GM12872 (cell line): ENCODE results near the gene HLCS.

Source experiments
- TF ChIP-seq, protein P1 (sequence below): IDR thresholded peaks from 3 replicates; pipeline ENCODE4 v1.5.1; 2011; ENCODE audit warnings: low read depth, mild to moderate bottlenecking, low read length, moderate library complexity; ENCODE audit not compliant: insufficient read depth

HLCS gene

DNA sequence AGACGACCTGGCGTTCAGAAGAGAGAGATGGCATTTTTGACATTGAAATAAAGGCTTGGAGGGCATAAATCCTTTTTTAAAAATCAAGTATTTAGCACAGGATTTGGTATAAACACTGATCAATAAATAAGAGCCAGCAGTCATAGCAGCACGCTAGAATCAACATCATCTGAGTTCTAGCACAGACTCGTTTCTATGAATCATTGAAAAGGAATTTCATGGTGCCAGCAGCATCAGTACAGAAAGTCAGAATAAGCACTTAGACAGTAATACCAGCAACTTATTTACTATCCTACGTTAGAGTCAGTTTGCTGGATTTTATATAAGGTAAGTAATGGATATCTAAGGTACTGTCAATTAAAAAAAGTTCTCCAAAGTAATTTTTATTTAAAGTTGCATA lies 119.3 kb downstream of the HLCS start:
- TF ChIP-seq, protein P1, sequence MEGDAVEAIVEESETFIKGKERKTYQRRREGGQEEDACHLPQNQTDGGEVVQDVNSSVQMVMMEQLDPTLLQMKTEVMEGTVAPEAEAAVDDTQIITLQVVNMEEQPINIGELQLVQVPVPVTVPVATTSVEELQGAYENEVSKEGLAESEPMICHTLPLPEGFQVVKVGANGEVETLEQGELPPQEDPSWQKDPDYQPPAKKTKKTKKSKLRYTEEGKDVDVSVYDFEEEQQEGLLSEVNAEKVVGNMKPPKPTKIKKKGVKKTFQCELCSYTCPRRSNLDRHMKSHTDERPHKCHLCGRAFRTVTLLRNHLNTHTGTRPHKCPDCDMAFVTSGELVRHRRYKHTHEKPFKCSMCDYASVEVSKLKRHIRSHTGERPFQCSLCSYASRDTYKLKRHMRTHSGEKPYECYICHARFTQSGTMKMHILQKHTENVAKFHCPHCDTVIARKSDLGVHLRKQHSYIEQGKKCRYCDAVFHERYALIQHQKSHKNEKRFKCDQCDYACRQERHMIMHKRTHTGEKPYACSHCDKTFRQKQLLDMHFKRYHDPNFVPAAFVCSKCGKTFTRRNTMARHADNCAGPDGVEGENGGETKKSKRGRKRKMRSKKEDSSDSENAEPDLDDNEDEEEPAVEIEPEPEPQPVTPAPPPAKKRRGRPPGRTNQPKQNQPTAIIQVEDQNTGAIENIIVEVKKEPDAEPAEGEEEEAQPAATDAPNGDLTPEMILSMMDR: no peak

DNA sequence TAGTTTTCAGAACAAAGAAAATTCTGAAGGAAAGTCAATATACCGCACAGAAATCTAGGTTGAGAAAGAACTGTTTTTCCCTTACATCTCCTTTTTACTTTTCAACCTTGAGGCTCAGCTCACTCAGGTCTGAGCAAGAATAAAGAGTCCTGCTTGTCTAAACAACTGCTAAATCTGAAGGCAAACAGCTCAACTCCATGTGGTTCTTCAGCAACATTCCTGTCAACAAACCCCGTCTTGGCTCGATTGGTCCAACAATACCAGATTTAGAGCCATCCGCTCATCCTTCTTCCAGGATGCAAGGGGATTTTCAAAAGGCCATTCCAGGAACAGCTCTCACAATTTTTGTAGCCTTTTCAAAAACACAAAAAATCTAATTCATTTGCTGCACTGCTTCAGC lies 119.8 kb downstream of the HLCS start:
- TF ChIP-seq, protein P1: no peak

DNA sequence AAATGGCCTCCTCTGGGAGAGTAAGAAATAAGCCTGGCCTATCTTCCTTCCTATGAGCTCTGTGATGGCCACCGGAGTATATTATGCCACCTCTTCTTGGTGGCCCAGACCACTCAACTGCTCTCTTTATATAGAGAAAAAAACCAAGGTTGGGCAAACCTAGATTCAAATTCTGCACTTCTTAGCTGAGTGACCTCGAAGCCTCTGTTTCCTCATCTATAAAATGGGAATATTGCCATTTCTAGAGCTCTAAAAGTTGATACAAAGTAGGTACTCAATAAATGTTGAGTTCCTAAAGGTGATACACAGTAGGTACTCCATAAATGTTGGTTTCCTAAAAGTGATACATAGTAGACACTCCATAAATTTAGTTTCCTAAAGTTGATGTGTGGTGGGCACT lies 120.7 kb downstream of the HLCS start:
- TF ChIP-seq, protein P1: no peak

DNA sequence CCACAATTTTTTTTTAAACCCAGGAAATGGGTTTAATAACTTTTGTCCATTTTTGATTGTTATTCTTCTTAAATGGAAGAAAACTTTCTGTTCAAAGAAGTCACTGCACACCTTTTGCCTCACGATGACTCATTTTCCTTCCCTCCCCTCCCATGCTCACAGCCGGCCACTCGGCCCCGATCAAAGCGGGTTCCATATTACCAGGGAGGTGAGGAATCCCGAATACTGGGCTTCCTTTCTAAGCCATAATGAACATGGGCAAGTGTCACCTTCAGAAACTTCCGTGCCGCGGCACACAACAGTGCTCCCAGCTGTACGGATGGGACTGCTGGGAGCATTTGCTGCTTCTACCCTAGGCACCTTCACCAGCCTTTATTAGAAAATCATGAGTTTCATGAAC lies 121.4 kb downstream of the HLCS start:
- TF ChIP-seq, protein P1: no peak

DNA sequence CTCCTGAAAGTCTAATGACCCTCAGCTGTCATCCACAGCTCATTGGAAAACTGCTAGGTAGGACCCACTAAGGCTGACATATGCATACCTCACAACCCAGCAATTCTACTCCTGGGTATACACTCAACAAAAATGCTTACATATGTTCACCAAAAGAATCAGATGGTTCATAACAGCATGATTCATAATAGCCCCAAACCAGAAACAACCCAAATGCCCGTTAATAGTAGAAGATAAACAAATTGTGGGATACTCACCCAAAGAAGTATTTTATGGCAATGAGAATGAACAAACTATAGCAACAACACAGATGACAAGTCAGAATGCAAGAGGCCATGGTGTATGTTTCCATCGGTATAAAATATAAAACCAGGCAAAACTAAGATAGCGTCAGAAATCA lies 124.6 kb downstream of the HLCS start:
- TF ChIP-seq, protein P1: no peak

DNA sequence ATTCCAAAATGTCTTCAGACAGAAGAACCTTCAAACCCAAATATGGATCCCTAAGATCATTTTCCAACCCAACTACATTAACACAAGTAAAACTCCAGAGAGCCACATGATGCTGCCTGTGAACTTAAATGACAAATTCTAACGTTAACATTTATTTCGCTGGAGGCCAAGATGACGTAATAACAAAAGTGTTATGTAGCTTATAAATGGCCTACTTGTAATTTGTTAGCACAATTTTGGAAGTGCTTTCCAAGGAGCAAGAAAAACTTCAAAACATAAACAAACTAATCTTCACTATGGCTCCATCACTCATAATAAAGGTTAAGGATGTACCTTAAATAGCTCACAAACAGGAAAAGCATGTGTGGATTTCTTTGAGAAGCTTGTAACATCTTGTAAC lies 126.7 kb downstream of the HLCS start:
- TF ChIP-seq, protein P1: no peak

DNA sequence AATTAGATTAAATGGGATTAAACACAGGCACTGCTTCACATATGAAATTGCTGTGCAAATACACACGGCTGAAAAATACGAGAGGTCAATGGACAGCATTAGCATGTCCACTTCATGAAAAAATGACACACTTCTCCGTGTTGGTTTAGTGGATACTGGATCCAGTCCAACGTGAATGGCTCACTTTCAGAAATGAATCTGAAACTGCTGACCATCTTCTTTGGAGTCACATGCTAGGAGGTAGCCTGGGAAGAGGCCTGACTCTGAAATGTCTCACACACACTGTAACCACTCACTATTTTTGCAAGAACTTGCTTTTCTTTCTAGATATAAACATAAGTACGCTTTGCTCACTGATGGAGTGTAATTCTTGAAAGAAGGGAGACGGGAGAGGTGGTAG lies 127.3 kb downstream of the HLCS start:
- TF ChIP-seq, protein P1: no peak

DNA sequence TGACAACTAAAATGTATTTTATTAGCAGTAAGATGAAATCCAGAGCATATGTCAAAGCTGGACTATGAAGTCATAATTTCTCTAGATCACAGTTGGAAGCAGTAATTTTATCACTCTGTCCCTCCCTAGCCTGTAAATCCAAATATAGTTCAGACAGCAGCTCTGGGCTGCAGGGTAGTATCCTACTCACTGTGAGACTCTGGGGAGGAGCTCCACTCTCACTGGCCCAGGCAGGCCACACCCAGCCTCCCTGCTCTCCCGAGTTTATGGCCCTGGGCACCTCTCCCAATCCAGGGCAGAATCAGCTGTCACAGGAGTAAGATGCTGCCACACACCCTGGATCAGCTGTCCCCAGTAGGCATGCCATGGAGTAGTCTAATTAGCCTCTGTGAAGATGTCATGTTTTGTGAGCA lies 131.1 kb downstream of the HLCS start:
- TF ChIP-seq, protein P1: no peak
